ENCODE results near the gene KMT5C. TPM values are rescaled to one million over a fixed set of nuclear protein-coding genes. Genes with fewer than 3 reads are reported as not detected.

Gene KMT5C
- total RNA-seq, 1 experiment from 2014 or later: 54.5 TPM

DNA sequence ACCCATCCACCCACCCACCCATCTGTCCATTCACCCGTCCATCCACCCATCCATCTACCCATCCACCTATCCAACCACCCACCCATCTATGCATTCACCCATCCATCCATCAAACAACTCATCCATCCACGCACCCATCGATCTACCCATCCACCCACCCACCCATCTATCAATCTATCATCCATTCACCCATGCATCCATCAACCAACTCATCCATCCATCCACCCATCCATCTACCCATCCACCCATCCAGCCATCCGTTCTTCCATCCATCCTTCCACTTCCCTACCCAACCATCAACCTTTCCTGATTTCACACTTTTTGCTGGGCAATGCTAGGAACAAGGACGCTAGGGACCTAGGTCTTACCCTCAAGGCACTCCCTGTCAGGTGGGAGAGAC lies 42.3 kb downstream of the KMT5C start:
- peaks cover 2% of the 10 kb centered on the region for H3K79me1 ChIP-seq (ENCODE audit: insufficient read depth, low read depth, low read length, poor library complexity, severe bottlenecking)

More for the DNA sequence above, 42.3 kb downstream of the KMT5C start:
- H2BK5ac ChIP-seq (ENCODE audit: insufficient read length, low read length): no peak overlapping the region
- H4K20me1 ChIP-seq (ENCODE audit: control insufficient read depth, insufficient read depth, insufficient read length): no peaks in the 10 kb centered on the region
- peaks cover 2% of the 10 kb centered on the region; the same call in 1 of the 2 replicates for H3K27me3 ChIP-seq (ENCODE audit: insufficient read depth, low read length)
- H3K9me3 Mint-ChIP-seq: peaks cover 2 to 3% of the 10 kb centered on the region in 2 experiments; a peak in 2 of 5 replicates
- peaks cover 34% of the 10 kb centered on the region for H3K23me2 ChIP-seq (ENCODE audit: insufficient read length, low read depth, low read length, poor library complexity, severe bottlenecking)
- TF ChIP-seq, protein P1, sequence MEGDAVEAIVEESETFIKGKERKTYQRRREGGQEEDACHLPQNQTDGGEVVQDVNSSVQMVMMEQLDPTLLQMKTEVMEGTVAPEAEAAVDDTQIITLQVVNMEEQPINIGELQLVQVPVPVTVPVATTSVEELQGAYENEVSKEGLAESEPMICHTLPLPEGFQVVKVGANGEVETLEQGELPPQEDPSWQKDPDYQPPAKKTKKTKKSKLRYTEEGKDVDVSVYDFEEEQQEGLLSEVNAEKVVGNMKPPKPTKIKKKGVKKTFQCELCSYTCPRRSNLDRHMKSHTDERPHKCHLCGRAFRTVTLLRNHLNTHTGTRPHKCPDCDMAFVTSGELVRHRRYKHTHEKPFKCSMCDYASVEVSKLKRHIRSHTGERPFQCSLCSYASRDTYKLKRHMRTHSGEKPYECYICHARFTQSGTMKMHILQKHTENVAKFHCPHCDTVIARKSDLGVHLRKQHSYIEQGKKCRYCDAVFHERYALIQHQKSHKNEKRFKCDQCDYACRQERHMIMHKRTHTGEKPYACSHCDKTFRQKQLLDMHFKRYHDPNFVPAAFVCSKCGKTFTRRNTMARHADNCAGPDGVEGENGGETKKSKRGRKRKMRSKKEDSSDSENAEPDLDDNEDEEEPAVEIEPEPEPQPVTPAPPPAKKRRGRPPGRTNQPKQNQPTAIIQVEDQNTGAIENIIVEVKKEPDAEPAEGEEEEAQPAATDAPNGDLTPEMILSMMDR (conservative IDR thresholded peaks at IDR 0.05): no peak
- no peak overlapping the region for H3K9ac ChIP-seq (ENCODE audit: extremely low read depth, insufficient read length, low read length)
- H2AK5ac ChIP-seq (ENCODE audit: insufficient read length, low read length): no peak overlapping the region
- no peak for DNase-seq
- H2BK15ac ChIP-seq (ENCODE audit: low read depth, low read length): no peak overlapping the region
- H3T11ph ChIP-seq (ENCODE audit: low read length): no peak overlapping the region
- no peak overlapping the region for H2BK120ac ChIP-seq (ENCODE audit: low read depth, low read length, poor library complexity, severe bottlenecking)
- H3K23ac ChIP-seq (ENCODE audit: insufficient read length, low read depth, low read length): no peak overlapping the region
- peaks cover 10% of the 10 kb centered on the region; the same call in 1 of the 2 replicates for H3K79me2 ChIP-seq (ENCODE audit: insufficient read depth, low read length)
- H2BK12ac ChIP-seq (ENCODE audit: insufficient read length, low read depth, low read length): no peak overlapping the region
- no peak overlapping the region for H4K91ac ChIP-seq (ENCODE audit: insufficient read length, low read depth, low read length)
- H3K36me3 Mint-ChIP-seq (ENCODE audit: insufficient read depth in 1 of 3, low read depth in 3 of 3): peaks cover 13 to 25% (median 15%) of the 10 kb centered on the region in 3 experiments
- no peak overlapping the region for H3K14ac ChIP-seq (ENCODE audit: insufficient read depth, low read length)
- H3K27ac Mint-ChIP-seq: no peak overlapping the region
- H4K8ac ChIP-seq (replicated peaks; ENCODE audit: insufficient read length, low read depth, low read length): no peak overlapping the region
- H3K4me3 Mint-ChIP-seq: peak overlapping the region in 1 of 2 experiments; percentile 43; a peak in 1 of 5 replicates
- WGBS (ENCODE audit: extremely low coverage, insufficient read length, low lambda C conversion rate): 100% methylated on average over 3 of the region's 5 CpGs
- H2AFZ ChIP-seq (ENCODE audit: low read length): no peak overlapping the region
- no peak overlapping the region for H2BK20ac ChIP-seq (ENCODE audit: low read depth, low read length, poor library complexity, severe bottlenecking)
- H3K9me3 ChIP-seq (ENCODE audit: control insufficient read depth, low read depth, low read length): no peaks in the 10 kb centered on the region
- no peak overlapping the region for H3K4me2 ChIP-seq (ENCODE audit: insufficient read depth, insufficient read length, low read length)
- peaks cover 27 to 36% of the 10 kb centered on the region in 2 experiments for H3K4me1 Mint-ChIP-seq
- H3K27ac ChIP-seq (ENCODE audit: insufficient read length, low read depth, low read length): no peak overlapping the region
- H3K18ac ChIP-seq (ENCODE audit: insufficient read length, low read depth, low read length): no peak overlapping the region
- H3K4me1 ChIP-seq (ENCODE audit: insufficient read depth, low read length): peaks cover 4% of the 10 kb centered on the region; the same call in 1 of the 2 replicates
- H3K27me3 Mint-ChIP-seq (ENCODE audit: low read depth): peaks cover 49% of the 10 kb centered on the region
- no peak overlapping the region for H4K5ac ChIP-seq (ENCODE audit: insufficient read length, low read depth, low read length)
- no peak overlapping the region for H3K4ac ChIP-seq (ENCODE audit: low read depth, low read length)
- no peak overlapping the region for H3K56ac ChIP-seq (ENCODE audit: insufficient read length, low read depth, low read length)
